Uterus (tissue), 2 donors: ENCODE results near the gene RASAL1.

Experiments used
- POLR2A ChIP-seq, 2 donors: fragments of 450-650 bp; IDR thresholded peaks; one replicate each; pipeline ENCODE4 v1.6.1; 2016; ENCODE audit warnings: antibody characterized with exemption in 2 of 2, mild to moderate bottlenecking in 1 of 2, moderate library complexity in 1 of 2
- TF ChIP-seq, protein P1 (sequence below), 4 experiments: fragments of 200-600 bp in 2 of 4; fragments of 450-650 bp in 2 of 4; sonication (generic) in 2 of 4; IDR thresholded peaks; one replicate each; pipeline ENCODE4 v1.5.1; 2016 to 2019; ENCODE audit warnings: antibody characterized with exemption in 4 of 4, mild to moderate bottlenecking in 2 of 4, moderate library complexity in 1 of 4

DNA sequence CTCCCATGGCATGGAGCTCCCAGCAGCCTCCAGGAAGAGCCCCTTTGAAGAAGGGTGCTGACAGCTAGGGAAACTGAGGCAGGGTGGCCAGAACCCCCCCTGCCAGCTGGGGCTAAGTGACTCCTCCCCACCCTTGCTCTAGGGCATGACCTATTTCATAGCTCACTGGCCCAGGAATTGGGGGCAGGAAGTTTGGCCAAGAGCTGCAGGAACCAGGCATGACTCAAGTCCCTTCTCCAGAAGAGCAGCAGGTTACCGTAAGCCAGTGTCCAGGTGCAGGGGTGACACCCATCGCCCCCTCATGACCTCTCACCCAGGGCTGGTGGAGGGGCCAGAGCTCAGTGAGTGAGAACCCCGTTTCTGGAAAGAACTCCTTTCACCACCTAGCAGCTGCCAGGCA, 1.9 kb downstream of the RASAL1 start:
- TF ChIP-seq, protein P1, sequence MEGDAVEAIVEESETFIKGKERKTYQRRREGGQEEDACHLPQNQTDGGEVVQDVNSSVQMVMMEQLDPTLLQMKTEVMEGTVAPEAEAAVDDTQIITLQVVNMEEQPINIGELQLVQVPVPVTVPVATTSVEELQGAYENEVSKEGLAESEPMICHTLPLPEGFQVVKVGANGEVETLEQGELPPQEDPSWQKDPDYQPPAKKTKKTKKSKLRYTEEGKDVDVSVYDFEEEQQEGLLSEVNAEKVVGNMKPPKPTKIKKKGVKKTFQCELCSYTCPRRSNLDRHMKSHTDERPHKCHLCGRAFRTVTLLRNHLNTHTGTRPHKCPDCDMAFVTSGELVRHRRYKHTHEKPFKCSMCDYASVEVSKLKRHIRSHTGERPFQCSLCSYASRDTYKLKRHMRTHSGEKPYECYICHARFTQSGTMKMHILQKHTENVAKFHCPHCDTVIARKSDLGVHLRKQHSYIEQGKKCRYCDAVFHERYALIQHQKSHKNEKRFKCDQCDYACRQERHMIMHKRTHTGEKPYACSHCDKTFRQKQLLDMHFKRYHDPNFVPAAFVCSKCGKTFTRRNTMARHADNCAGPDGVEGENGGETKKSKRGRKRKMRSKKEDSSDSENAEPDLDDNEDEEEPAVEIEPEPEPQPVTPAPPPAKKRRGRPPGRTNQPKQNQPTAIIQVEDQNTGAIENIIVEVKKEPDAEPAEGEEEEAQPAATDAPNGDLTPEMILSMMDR (IDR thresholded peaks at IDR 0.05): no peak
- TF ChIP-seq POLR2A (IDR thresholded peaks at IDR 0.05): no peak
